Activated CD4-positive, alpha-beta T cell treated with anti-CD3 and anti-CD28 coated beads for 36 hours (primary cell): ENCODE data around the gene PLA2G4B. TPM values are rescaled to one million over a fixed set of nuclear protein-coding genes. Genes with fewer than 3 reads are reported as not detected.

Source experiments
- ATAC-seq: fragments of 200-7000 bp; cut with Tn5 transposase; one replicate; pipeline ENCODE4 v1.10.0; 2021; ENCODE audit warnings: mild to moderate bottlenecking, moderate library complexity
- CTCF ChIA-PET: fragments of 350-600 bp; sonication (Branson Sonifier 250); formaldehyde crosslinking; loops from one replicate; lab custom pipeline; 2021; ENCODE audit warnings: antibody characterized with exemption; lab: Charles Lee
- POLR2A ChIA-PET: fragments of 350-600 bp; sonication (Branson Sonifier 250); formaldehyde crosslinking; loops from one replicate; lab custom pipeline; 2021; ENCODE audit warnings: antibody characterized with exemption, inconsistent platforms; lab: Charles Lee
- DNase-seq: peaks from one replicate; pipeline ENCODE4 v3.0.0-alpha.2; 2020
- H3K27ac Mint-ChIP-seq: one replicate; pipeline ENCODE4 v1.8.0; 2021; ENCODE audit warnings: mixed read lengths
- H3K27me3 Mint-ChIP-seq: one replicate; pipeline ENCODE4 v1.8.0; 2021; ENCODE audit warnings: mixed read lengths
- H3K36me3 Mint-ChIP-seq: one replicate; pipeline ENCODE4 v1.8.0; 2021; ENCODE audit warnings: low read depth, mixed read lengths
- H3K4me1 Mint-ChIP-seq: one replicate; pipeline ENCODE4 v1.8.0; 2021; ENCODE audit warnings: mixed read lengths
- H3K4me3 Mint-ChIP-seq: one replicate; pipeline ENCODE4 v1.8.0; 2021; ENCODE audit warnings: mild to moderate bottlenecking, moderate library complexity, mixed read lengths
- H3K9me3 Mint-ChIP-seq: one replicate; pipeline ENCODE4 v1.8.0; 2021; ENCODE audit warnings: low read depth, mixed read lengths
- intact Hi-C, 2 experiments: fragments of 100-400 bp; cut with DNase I in 1 of 2; cut with micrococcal nuclease in 1 of 2; formaldehyde crosslinking; loops; one replicate each; pipeline versions ENCODE4 v1.14.2 to v1.15.1; 2022 to 2024; cut with DNase I, micrococcal nuclease
- total RNA-seq, 2 experiments: library from RNA; stranded (reverse); gene quantifications; one replicate each; pipeline ENCODE4 v1.2.3, GENCODE V29; 2021

The PLA2G4B gene
- 1 to 10 TPM; 5.0 to 6.9 TPM for total RNA-seq

GRCh38 chr15:41838400-41838897 is at the start of gene PLA2G4B:
Gene PLA2G4B (plus strand): TSS chr15:41838847. CDS start chr15:41838914, 67 bp downstream.
- POLR2A ChIA-PET, result no interaction called here
- no peak for ATAC-seq
- H3K4me1 Mint-ChIP-seq, result peaks cover 3% of the 10 kb centered on the region
- no peak within 1 kb of the TSS for H3K27ac Mint-ChIP-seq
- intact Hi-C loops, result no loop called here
- CTCF ChIA-PET, result interaction anchor here (0.6 to 1.7 kb wide), 4 partner anchors 13 to 66 kb away, joined by 3 to 5 read pairs (median 4); no protein-coding TSS in a partner anchor
- H3K4me3 Mint-ChIP-seq, result no peak within 1 kb of the TSS
- H3K9me3 Mint-ChIP-seq, result no peaks in the 10 kb centered on the region
- DNase-seq, result no peak
- H3K36me3 Mint-ChIP-seq, result peaks cover 5% of the 10 kb centered on the region
- no peaks in the 10 kb centered on the region for H3K27me3 Mint-ChIP-seq

- DNase-seq (no peak), ATAC-seq (no peak)
- ChIA-PET CTCF (interaction anchor here (1.3 to 3.0 kb wide), 6 partner anchors 10 to 186 kb away, joined by 4 to 22 read pairs (median 6); partner anchors contain the start of gene MAPKBP1), POLR2A (no interaction called here)
- intact Hi-C loops, result no loop called here
- H3K9me3 Mint-ChIP-seq, result no peaks in the 10 kb centered on the region
- H3K27ac Mint-ChIP-seq, result no peak overlapping the region
- H3K27me3 Mint-ChIP-seq, result no peaks in the 10 kb centered on the region
- peaks cover 38% of the 10 kb centered on the region for H3K4me1 Mint-ChIP-seq
- no peak overlapping the region for H3K4me3 Mint-ChIP-seq
- no peaks in the 10 kb centered on the region for H3K36me3 Mint-ChIP-seq
Observed at GRCh38 chr15:41789236-41789635, 49.4 kb upstream of the PLA2G4B start.

- Mint-ChIP-seq H3K36me3 (no peaks in the 10 kb centered on the region), H3K27ac (no peak overlapping the region), H3K27me3 (no peaks in the 10 kb centered on the region), H3K9me3 (no peaks in the 10 kb centered on the region), H3K4me3 (no peak overlapping the region), H3K4me1 (peaks cover 38% of the 10 kb centered on the region)
- no peak for DNase-seq
- ChIA-PET POLR2A (interaction anchor here (1.1 kb wide), 1 partner anchor 32 kb away, joined by 4 read pairs; no protein-coding TSS in a partner anchor), CTCF (interaction anchor here (1.3 to 3.0 kb wide), 5 partner anchors 16 to 186 kb away, joined by 4 to 22 read pairs (median 6); partner anchors contain the start of gene MAPKBP1)
- intact Hi-C loops, result no loop called here
- no peak for ATAC-seq
Observed at GRCh38 chr15:41789662-41790061, 49.0 kb upstream of the PLA2G4B start.

- Mint-ChIP-seq H3K27me3 (no peaks in the 10 kb centered on the region), H3K9me3 (no peaks in the 10 kb centered on the region), H3K4me3 (no peak overlapping the region), H3K27ac (no peak overlapping the region), H3K36me3 (no peaks in the 10 kb centered on the region), H3K4me1 (peaks cover 39% of the 10 kb centered on the region)
- intact Hi-C loops, result no loop called here
- CTCF ChIA-PET, result interaction anchor here (0.7 to 3.0 kb wide), 6 partner anchors 12 to 187 kb away, joined by 3 to 22 read pairs (median 6); partner anchors contain the start of gene MAPKBP1
- DNase-seq (no peak), ATAC-seq (no peak)
- POLR2A ChIA-PET, result interaction anchor here (1.1 kb wide), 1 partner anchor 32 kb away, joined by 4 read pairs; no protein-coding TSS in a partner anchor
Observed at GRCh38 chr15:41790169-41790568, 48.5 kb upstream of the PLA2G4B start.

GRCh38 chr15:41790756-41791546 is 47.7 kb upstream of the PLA2G4B start:
- H3K36me3 Mint-ChIP-seq, result no peaks in the 10 kb centered on the region
- H3K4me1 Mint-ChIP-seq, result peaks cover 43% of the 10 kb centered on the region
- ChIA-PET CTCF (interaction anchor here (0.7 to 3.0 kb wide), 5 partner anchors 13 to 27 kb away, joined by 3 to 22 read pairs (median 5); partner anchors contain the start of gene MAPKBP1), POLR2A (interaction anchor here (1.1 kb wide), 1 partner anchor 33 kb away, joined by 4 read pairs; no protein-coding TSS in a partner anchor)
- no peak overlapping the region for H3K4me3 Mint-ChIP-seq
- H3K9me3 Mint-ChIP-seq, result no peaks in the 10 kb centered on the region
- H3K27me3 Mint-ChIP-seq, result no peaks in the 10 kb centered on the region
- no peak overlapping the region for H3K27ac Mint-ChIP-seq
- ATAC-seq, result peak; percentile 30
- no peak for DNase-seq
- intact Hi-C loops, result no loop called here

- H3K9me3 Mint-ChIP-seq, result no peaks in the 10 kb centered on the region
- POLR2A ChIA-PET, result no interaction called here
- no peak for DNase-seq
- H3K27me3 Mint-ChIP-seq, result no peaks in the 10 kb centered on the region
- H3K36me3 Mint-ChIP-seq, result no peaks in the 10 kb centered on the region
- no peak overlapping the region for H3K4me3 Mint-ChIP-seq
- ATAC-seq, result no peak
- H3K27ac Mint-ChIP-seq, result peak overlapping the region; percentile 22
- H3K4me1 Mint-ChIP-seq, result peaks cover 49% of the 10 kb centered on the region
- intact Hi-C loops, result no loop called here
- CTCF ChIA-PET, result interaction anchor here (0.6 to 3.0 kb wide), 2 partner anchors 18 to 618 kb away, joined by 3 to 22 read pairs; partner anchors contain the start of gene MAPKBP1
Observed at GRCh38 chr15:41791547-41791937, 47.1 kb upstream of the PLA2G4B start.

GRCh38 chr15:41792000-41792637 is 46.5 kb upstream of the PLA2G4B start:
- H3K9me3 Mint-ChIP-seq, result no peaks in the 10 kb centered on the region
- no peak overlapping the region for H3K4me3 Mint-ChIP-seq
- no peaks in the 10 kb centered on the region for H3K36me3 Mint-ChIP-seq
- H3K27ac Mint-ChIP-seq, result no peak overlapping the region
- H3K27me3 Mint-ChIP-seq, result no peaks in the 10 kb centered on the region
- ChIA-PET POLR2A (no interaction called here), CTCF (interaction anchor here (0.6 to 3.0 kb wide), 4 partner anchors 8 to 619 kb away, joined by 3 to 22 read pairs (median 4); partner anchors contain the start of gene MAPKBP1)
- DNase-seq, result no peak
- intact Hi-C loops, result no loop called here
- H3K4me1 Mint-ChIP-seq, result peaks cover 52% of the 10 kb centered on the region
- no peak for ATAC-seq

GRCh38 chr15:41794081-41794480 is 44.6 kb upstream of the PLA2G4B start:
- H3K9me3 Mint-ChIP-seq, result no peaks in the 10 kb centered on the region
- peaks cover 48% of the 10 kb centered on the region for H3K4me1 Mint-ChIP-seq
- H3K36me3 Mint-ChIP-seq, result no peaks in the 10 kb centered on the region
- intact Hi-C loops, result no loop called here
- no peak overlapping the region for H3K27ac Mint-ChIP-seq
- CTCF ChIA-PET, result interaction anchor here (0.7 to 2.9 kb wide), 7 partner anchors 10 to 111 kb away, joined by 3 to 12 read pairs (median 3); partner anchors contain the start of gene MAPKBP1
- no peaks in the 10 kb centered on the region for H3K27me3 Mint-ChIP-seq
- DNase-seq (no peak), ATAC-seq (no peak)
- H3K4me3 Mint-ChIP-seq, result no peak overlapping the region
- POLR2A ChIA-PET, result no interaction called here

GRCh38 chr15:41795996-41796856 is 42.4 kb upstream of the PLA2G4B start:
- DNase-seq, result no peak
- ChIA-PET CTCF (interaction anchor here (0.9 to 1.5 kb wide), 4 partner anchors 15 to 264 kb away, joined by 3 to 5 read pairs (median 4); partner anchors contain the start of gene MAPKBP1), POLR2A (no interaction called here)
- Mint-ChIP-seq H3K36me3 (peaks cover 8% of the 10 kb centered on the region), H3K4me1 (peaks cover 33% of the 10 kb centered on the region), H3K4me3 (no peak overlapping the region), H3K27ac (no peak overlapping the region), H3K9me3 (no peaks in the 10 kb centered on the region), H3K27me3 (no peaks in the 10 kb centered on the region)
- ATAC-seq, result no peak
- intact Hi-C loops, result no loop called here

GRCh38 chr15:41797201-41797944 is 41.3 kb upstream of the PLA2G4B start:
- ATAC-seq (no peak), DNase-seq (no peak)
- ChIA-PET POLR2A (no interaction called here), CTCF (interaction anchor here (1.0 to 1.5 kb wide), 4 partner anchors 12 to 263 kb away, joined by 3 to 5 read pairs (median 3); partner anchors contain the start of gene MAPKBP1)
- intact Hi-C loops, result no loop called here
- no peaks in the 10 kb centered on the region for H3K27me3 Mint-ChIP-seq
- no peak overlapping the region for H3K27ac Mint-ChIP-seq
- H3K4me1 Mint-ChIP-seq, result peaks cover 27% of the 10 kb centered on the region
- H3K36me3 Mint-ChIP-seq, result peaks cover 8% of the 10 kb centered on the region
- H3K4me3 Mint-ChIP-seq, result no peak overlapping the region
- no peaks in the 10 kb centered on the region for H3K9me3 Mint-ChIP-seq
